Small intestine (tissue), 7 donors: Measurements from ENCODE around the gene XRCC2. TPM values are rescaled to one million over a fixed set of nuclear protein-coding genes. Genes with fewer than 3 reads are reported as not detected.
"Not testable (repeated sequence)": the region's sequence is repeated elsewhere in the genome, so short reads cannot be mapped to it uniquely, and the experiment has no call there.

ENCODE experiments used
- DNase-seq, 2 donors: peaks; one replicate each; pipeline versions ENCODE4 v3.0.0 to v3.0.0-alpha.2; 2013
- FAIRE-seq: peaks from 2 replicates; lab custom pipeline; 2012; peaks lifted over from hg19 to GRCh38; lab: Jason Lieb, UNC
- H3K27ac ChIP-seq, 3 donors: one replicate each; pipeline ENCODE4 v1.5.1; 2013; ENCODE audit warnings: low read length in 2 of 3, mild to moderate bottlenecking in 2 of 3, control low read depth in 1 of 3, inconsistent platforms in 1 of 3, low read depth in 1 of 3, moderate library complexity in 1 of 3
- H3K27me3 ChIP-seq, 3 donors: one replicate each; pipeline ENCODE4 v1.6.1; 2013; ENCODE audit warnings: low read length in 3 of 3, inconsistent platforms in 1 of 3; ENCODE audit not compliant: control insufficient read depth in 3 of 3, insufficient read depth in 3 of 3
- H3K36me3 ChIP-seq, 3 donors: one replicate each; pipeline ENCODE4 v1.6.1; 2013; ENCODE audit warnings: low read length in 3 of 3, inconsistent platforms in 1 of 3, low read depth in 1 of 3, mild to moderate bottlenecking in 1 of 3, moderate library complexity in 1 of 3; ENCODE audit not compliant: control insufficient read depth in 3 of 3, insufficient read depth in 2 of 3
- H3K4me1 ChIP-seq, 3 donors: one replicate each; pipeline ENCODE4 v1.6.1; 2013; ENCODE audit warnings: low read length in 2 of 3, inconsistent platforms in 1 of 3, low read depth in 1 of 3, mild to moderate bottlenecking in 1 of 3, moderate library complexity in 1 of 3; ENCODE audit not compliant: control insufficient read depth in 3 of 3, insufficient read depth in 2 of 3
- H3K4me3 ChIP-seq, 3 donors: one replicate each; pipeline ENCODE4 v1.5.1; 2013; ENCODE audit warnings: low read length in 3 of 3, control low read depth in 1 of 3, inconsistent platforms in 1 of 3, low read depth in 1 of 3, mild to moderate bottlenecking in 1 of 3, moderate library complexity in 1 of 3
- H3K9me3 ChIP-seq, 2 donors: one replicate each; pipeline ENCODE4 v1.6.1; 2013; ENCODE audit warnings: low read depth in 1 of 2, low read length in 1 of 2; ENCODE audit not compliant: control insufficient read depth in 2 of 2, insufficient read depth in 1 of 2
- WGBS, 3 donors: extraction: QIAGEN DNeasy Blood & Tissue Kit; methylation state at CpG; one replicate each; pipeline ENCODE4 v1.1.7; 2013; 5-methylcytosine and 5-hydroxymethylcytosine counted together
- polyA plus RNA-seq, 4 donors: library from polyadenylated mRNA; stranded (reverse) in 3 of 4; unstranded in 1 of 4; fragments of 200-250 nt in 3 of 4; fragments of 120-200 nt in 1 of 4; gene quantifications; one replicate each; pipeline versions ENCODE4 v1.2.1 to v1.2.3, GENCODE V29; 2013
- donor health status: healthy with polysubstance abuse.
- donor health status: control.
- donor health status: control.
- donor health status: Bipolar disorder and iron deficiency.
- donor health status: healthy.

The XRCC2 gene
- polyA plus RNA-seq, 4 donors, result 1.9 to 5.9 TPM; not detected in 2

DNA sequence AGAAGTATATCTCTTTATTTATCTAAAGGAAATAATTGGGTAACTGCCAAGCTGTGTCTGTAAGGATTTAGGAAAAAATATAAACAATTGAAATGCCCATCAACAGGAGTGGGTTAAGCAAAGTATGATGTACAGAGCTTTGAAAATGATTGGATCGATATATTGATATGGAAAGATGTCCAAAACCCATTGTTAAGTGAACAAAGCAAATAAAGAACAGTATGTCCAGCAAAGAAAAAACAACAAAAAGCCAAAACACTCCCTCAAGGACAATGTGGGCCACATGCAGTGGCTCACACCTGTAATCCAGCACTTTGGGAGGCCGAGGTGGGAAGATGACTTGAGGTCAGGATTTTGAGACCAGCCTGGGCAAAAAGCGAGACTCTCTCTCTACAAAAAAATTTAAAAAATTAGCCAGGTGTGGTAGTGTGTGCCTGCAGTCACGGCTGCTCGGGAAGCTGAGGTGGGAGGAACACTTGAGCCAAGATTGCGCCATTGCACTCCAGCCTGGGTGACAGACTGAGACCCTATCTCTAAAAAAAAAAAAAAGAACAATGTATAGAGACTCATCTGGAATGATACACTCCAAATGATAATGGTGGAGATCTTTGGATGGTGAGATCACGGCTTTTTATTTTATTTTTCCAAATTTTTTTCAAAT, 37.9 kb downstream of the XRCC2 start:
- H3K36me3 ChIP-seq, result no peaks in the 10 kb centered on the region
- WGBS, 3 donors, result 81 to 85% (median 82%) methylated on average over 7 of the region's 7 CpGs
- H3K27ac ChIP-seq, result no peak overlapping the region
- no peaks in the 10 kb centered on the region for H3K27me3 ChIP-seq
- H3K4me3 ChIP-seq, result no peak overlapping the region
- no peak for FAIRE-seq
- DNase-seq, result no peak
- H3K9me3 ChIP-seq, result no peaks in the 10 kb centered on the region
- H3K4me1 ChIP-seq, result no peaks in the 10 kb centered on the region

DNA sequence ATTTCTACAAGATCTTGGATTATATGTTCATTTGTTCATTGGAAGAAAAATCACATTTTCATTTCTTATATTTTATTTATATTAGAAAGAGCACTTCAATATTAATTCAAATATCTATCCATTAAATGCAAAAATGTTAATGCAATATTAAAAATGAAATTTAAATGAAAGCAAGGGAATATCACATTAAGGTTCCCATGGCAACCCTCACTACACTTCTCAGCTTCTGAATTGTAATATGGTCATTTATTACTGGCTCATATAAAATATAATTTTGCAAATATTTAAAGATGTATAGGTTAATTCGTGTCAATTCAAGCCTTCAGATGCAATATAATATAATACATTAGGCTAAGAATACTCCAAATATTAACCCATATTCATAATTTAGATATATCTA, 38.8 kb downstream of the XRCC2 start:
- Histone ChIP-seq H3K27ac (no peak overlapping the region), H3K9me3 (no peaks in the 10 kb centered on the region), H3K36me3 (no peaks in the 10 kb centered on the region), H3K27me3 (no peaks in the 10 kb centered on the region), H3K4me1 (no peaks in the 10 kb centered on the region), H3K4me3 (no peak overlapping the region)
- no peak for DNase-seq
- 50 to 71% (median 65%) methylated on average over 1 of the region's 1 CpG for WGBS, 3 donors
- no peak for FAIRE-seq

DNA sequence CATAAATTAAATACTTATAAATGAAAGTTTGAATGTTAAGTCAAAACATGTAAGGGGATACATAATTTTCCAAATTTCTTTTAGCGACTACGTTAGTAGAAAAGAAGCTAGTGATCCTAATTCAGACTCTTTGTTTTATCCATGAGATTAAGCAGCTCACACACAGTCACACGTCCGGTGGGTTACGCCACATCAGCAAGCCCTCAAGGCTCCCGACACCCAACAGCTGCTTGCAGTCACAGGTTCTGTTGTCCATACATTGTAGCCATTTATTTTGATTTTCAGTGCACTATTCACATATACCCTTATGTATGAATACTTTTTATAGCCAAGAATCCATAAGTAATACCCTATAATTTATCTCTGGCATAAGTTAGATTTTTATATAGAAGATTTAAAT, 39.5 kb downstream of the XRCC2 start:
- H3K4me3 ChIP-seq, result no peak overlapping the region
- DNase-seq (no peak), FAIRE-seq (no peak)
- no peaks in the 10 kb centered on the region for H3K4me1 ChIP-seq
- 77 to 92% (median 89%) methylated on average over 6 of the region's 6 CpGs for WGBS, 3 donors
- no peaks in the 10 kb centered on the region for H3K9me3 ChIP-seq
- no peaks in the 10 kb centered on the region for H3K27me3 ChIP-seq
- H3K36me3 ChIP-seq, result no peaks in the 10 kb centered on the region
- no peak overlapping the region for H3K27ac ChIP-seq

DNA sequence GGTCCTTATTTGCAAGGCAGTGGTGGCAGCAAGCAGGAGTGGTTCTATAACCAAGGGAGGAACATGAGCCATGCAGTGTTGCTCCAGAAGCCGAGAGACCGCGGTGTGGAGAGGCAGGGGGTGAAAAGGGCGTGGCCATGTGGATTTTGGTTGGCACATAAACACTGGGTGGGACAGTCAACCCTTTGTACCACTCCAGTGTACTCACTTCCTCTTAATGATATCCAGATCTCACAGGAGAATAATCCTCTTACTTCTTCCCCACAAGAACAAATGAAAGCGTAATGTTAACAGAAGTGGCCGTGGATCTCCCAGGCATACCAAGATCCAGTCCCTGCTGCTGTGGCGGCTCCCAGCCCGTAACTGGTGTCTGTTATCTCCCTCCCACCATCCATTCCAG, 42.4 kb downstream of the XRCC2 start:
- Histone ChIP-seq H3K27ac (no peak overlapping the region), H3K4me1 (no peaks in the 10 kb centered on the region), H3K4me3 (no peak overlapping the region), H3K36me3 (no peaks in the 10 kb centered on the region), H3K9me3 (no peaks in the 10 kb centered on the region), H3K27me3 (no peaks in the 10 kb centered on the region)
- whole genome bisulfite sequencing, 3 donors, result 72 to 83% (median 76%) methylated on average over 8 of the region's 8 CpGs
- FAIRE-seq (no peak), DNase-seq (no peak)

DNA sequence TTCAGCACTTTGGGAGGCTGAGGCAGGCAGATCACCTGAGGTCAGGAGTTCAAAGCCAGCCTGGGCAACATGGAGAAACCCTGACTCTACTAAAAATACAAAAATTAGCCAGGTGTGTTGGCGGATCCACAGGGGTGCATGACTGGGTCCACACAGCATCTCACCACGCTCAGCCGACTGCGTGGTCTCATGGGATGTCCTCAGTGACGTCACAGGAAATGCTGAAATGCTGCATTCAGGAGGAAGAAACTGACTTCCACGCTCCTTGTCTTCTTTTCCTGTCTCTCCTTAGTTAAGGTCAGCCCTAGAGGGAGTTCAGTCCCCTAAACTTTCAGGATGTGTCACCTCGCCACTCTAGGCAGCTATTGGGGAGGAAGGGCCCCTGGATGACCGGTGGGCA, 42.9 kb downstream of the XRCC2 start:
- WGBS, 3 donors, result 78 to 85% (median 80%) methylated on average over 8 of the region's 8 CpGs
- Histone ChIP-seq H3K27me3 (no peaks in the 10 kb centered on the region), H3K9me3 (no peaks in the 10 kb centered on the region), H3K27ac (no peak overlapping the region), H3K4me1 (no peaks in the 10 kb centered on the region), H3K36me3 (no peaks in the 10 kb centered on the region), H3K4me3 (no peak overlapping the region)
- FAIRE-seq (no peak), DNase-seq (no peak)

DNA sequence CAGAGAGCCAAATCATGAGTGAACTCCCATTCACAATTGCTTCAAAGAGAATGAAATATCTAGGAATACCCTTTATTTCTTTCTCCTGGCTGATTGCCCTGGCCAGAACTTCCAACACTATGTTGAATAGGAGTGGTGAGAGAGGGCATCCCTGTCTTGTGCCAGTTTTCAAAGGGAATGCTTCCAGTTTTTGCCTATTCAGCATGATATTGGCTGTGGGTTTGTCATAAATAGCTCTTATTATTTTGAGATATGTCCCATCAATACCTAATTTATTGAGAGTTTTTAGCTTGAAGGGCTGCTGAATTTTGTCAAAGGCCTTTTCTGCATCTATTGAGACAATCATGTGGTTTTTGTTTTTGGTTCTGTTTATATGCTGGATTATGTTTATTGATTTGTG, 47.2 kb downstream of the XRCC2 start:
- not testable (repeated sequence) for H3K9me3 ChIP-seq, H3K27me3 ChIP-seq, H3K4me3 ChIP-seq, FAIRE-seq, DNase-seq, H3K36me3 ChIP-seq, H3K27ac ChIP-seq, H3K4me1 ChIP-seq

DNA sequence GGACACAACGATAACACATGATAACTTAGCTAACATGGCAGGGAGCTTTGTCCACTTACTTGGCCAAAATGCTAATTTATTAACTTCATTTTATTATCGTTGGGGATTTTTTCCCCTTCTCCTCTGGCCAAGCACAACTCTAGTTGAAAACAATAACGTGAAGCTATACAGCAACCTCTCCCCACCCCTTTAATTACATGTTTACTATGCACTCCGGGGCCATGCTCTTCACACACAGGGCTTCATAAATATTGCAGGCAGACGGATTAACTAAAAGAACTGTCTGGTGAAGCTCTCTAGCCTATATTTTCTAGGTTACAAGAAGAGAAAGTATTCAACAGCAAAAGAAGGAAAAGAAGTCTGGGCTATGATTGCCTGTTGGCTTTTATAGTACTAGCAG, 51.7 kb downstream of the XRCC2 start:
- Histone ChIP-seq H3K36me3 (no peaks in the 10 kb centered on the region), H3K27ac (no peak overlapping the region), H3K4me3 (no peak overlapping the region), H3K4me1 (no peaks in the 10 kb centered on the region), H3K9me3 (no peaks in the 10 kb centered on the region), H3K27me3 (no peaks in the 10 kb centered on the region)
- DNase-seq (no peak), FAIRE-seq (no peak)
- 47 to 59% (median 58%) methylated on average over 5 of the region's 5 CpGs for WGBS, 3 donors

DNA sequence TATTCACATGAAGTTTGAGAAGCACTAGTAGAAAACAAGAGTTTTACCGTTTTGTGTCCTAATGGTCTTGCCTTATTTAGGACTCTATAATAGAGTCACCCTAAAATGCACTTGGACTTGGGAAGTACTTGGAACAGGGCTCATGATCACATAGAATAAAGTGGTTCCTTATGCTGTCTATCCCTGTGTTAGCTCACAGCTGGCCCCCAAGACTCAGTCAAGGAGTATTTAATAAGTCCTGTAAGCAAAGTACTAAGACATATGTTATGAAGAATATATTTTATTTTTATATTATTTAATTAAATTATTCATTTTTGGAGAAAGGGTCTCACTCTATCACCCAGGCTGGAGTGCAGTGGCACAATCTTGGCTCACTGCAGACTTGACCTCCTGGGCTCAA, 54.5 kb downstream of the XRCC2 start:
- no peaks in the 10 kb centered on the region for H3K36me3 ChIP-seq
- no peak overlapping the region for H3K4me3 ChIP-seq
- H3K9me3 ChIP-seq, result no peaks in the 10 kb centered on the region
- 86 to 90% (median 88%) methylated on average over 1 of the region's 1 CpG for WGBS, 3 donors
- no peak for FAIRE-seq
- H3K4me1 ChIP-seq, result no peaks in the 10 kb centered on the region
- no peaks in the 10 kb centered on the region for H3K27me3 ChIP-seq
- H3K27ac ChIP-seq, result no peak overlapping the region
- no peak for DNase-seq
